CD1c-positive myeloid dendritic cell (primary cell): ENCODE results near the gene USP24.
"Not testable (repeated sequence)": the region's sequence is repeated elsewhere in the genome, so short reads cannot be mapped to it uniquely, and the experiment has no call there.

Experiments used
- DNase-seq: peaks from one replicate; pipeline ENCODE4 v3.0.0-alpha.2; 2016; ENCODE audit errors: extremely low spot score

Gene USP24

GRCh38 chr1:55196433-55197035, 18.6 kb downstream of the USP24 start:
- DNase-seq, result no peak

GRCh38 chr1:55195521-55196233, 19.5 kb downstream of the USP24 start:
- DNase-seq, result no peak

- peak; percentile 29 for DNase-seq
Observed at GRCh38 chr1:55194851-55195250, 20.3 kb downstream of the USP24 start.

GRCh38 chr1:55192093-55192492, 23.1 kb downstream of the USP24 start:
- no peak for DNase-seq

GRCh38 chr1:55191219-55191952, 23.8 kb downstream of the USP24 start:
- DNase-seq, result not testable (repeated sequence)

GRCh38 chr1:55190109-55190508, 25.1 kb downstream of the USP24 start:
- no peak for DNase-seq

- no peak for DNase-seq
Observed at GRCh38 chr1:55188909-55189308, 26.3 kb downstream of the USP24 start.

GRCh38 chr1:55185832-55186231, 29.3 kb downstream of the USP24 start:
- DNase-seq, result no peak

GRCh38 chr1:55184859-55185258, 30.3 kb downstream of the USP24 start:
- DNase-seq, result no peak

- DNase-seq, result no peak
Observed at GRCh38 chr1:55181666-55182065, 33.5 kb downstream of the USP24 start.

GRCh38 chr1:55180075-55180670, 35.0 kb downstream of the USP24 start:
- DNase-seq, result no peak

- DNase-seq, result peak; percentile 11
Observed at GRCh38 chr1:55179177-55179835, 35.9 kb downstream of the USP24 start.

GRCh38 chr1:55172687-55173086, 42.5 kb downstream of the USP24 start:
- DNase-seq, result no peak

- no peak for DNase-seq
Observed at GRCh38 chr1:55172272-55172671, 42.9 kb downstream of the USP24 start.

GRCh38 chr1:55171694-55172093, 43.5 kb downstream of the USP24 start:
- DNase-seq, result no peak

- no peak for DNase-seq
Observed at GRCh38 chr1:55170426-55170825, 44.7 kb downstream of the USP24 start.

- no peak for DNase-seq
Observed at GRCh38 chr1:55169126-55169525, 46.0 kb downstream of the USP24 start.

GRCh38 chr1:55168353-55168752, 46.8 kb downstream of the USP24 start:
- no peak for DNase-seq

- no peak for DNase-seq
Observed at GRCh38 chr1:55167224-55167871, 47.8 kb downstream of the USP24 start.

- no peak for DNase-seq
Observed at GRCh38 chr1:55164906-55165305, 50.3 kb downstream of the USP24 start.

GRCh38 chr1:55159571-55159970, 55.6 kb downstream of the USP24 start:
- no peak for DNase-seq

- DNase-seq, result no peak
Observed at GRCh38 chr1:55156608-55157007, 58.6 kb downstream of the USP24 start.
